GM18870 (cell line): ENCODE results near the gene PRRG3.

Source experiments
- ATAC-seq: cut with Tn5 transposase; IDR thresholded peaks from one replicate; pipeline ENCODE4 v1.9.1; 2021; ENCODE audit warnings: moderate library complexity; ENCODE audit not compliant: unreplicated experiment

The PRRG3 gene

GRCh38 chrX:151741606-151742005, 46.3 kb downstream of the PRRG3 start:
- no peak for ATAC-seq

- no peak for ATAC-seq
These were observed 47.1 kb downstream of the PRRG3 start for GRCh38 chrX:151742311-151742710.

GRCh38 chrX:151743651-151744470, 48.6 kb downstream of the PRRG3 start:
- ATAC-seq = no peak

GRCh38 chrX:151745651-151746050, 50.4 kb downstream of the PRRG3 start:
- no peak for ATAC-seq

GRCh38 chrX:151746502-151746901, 51.2 kb downstream of the PRRG3 start:
- ATAC-seq = no peak

- no peak for ATAC-seq
These were observed 55.3 kb downstream of the PRRG3 start for GRCh38 chrX:151750511-151750910.

- ATAC-seq = no peak
These were observed 57.6 kb downstream of the PRRG3 start for GRCh38 chrX:151752847-151753246.

- peak; percentile 76 for ATAC-seq
These were observed 58.2 kb downstream of the PRRG3 start for GRCh38 chrX:151753313-151754046.

- ATAC-seq = no peak
These were observed 58.8 kb downstream of the PRRG3 start for GRCh38 chrX:151754047-151754429.

GRCh38 chrX:151754641-151755215, 59.5 kb downstream of the PRRG3 start:
- no peak for ATAC-seq
